ENCODE results near the gene CBLC. TPM values are rescaled to one million over a fixed set of nuclear protein-coding genes. Genes with fewer than 3 reads are reported as not detected.

The CBLC gene
- total RNA-seq, 4 donors from 2014 or later = 26.9 to 75.7 (median 49.1) TPM

DNA sequence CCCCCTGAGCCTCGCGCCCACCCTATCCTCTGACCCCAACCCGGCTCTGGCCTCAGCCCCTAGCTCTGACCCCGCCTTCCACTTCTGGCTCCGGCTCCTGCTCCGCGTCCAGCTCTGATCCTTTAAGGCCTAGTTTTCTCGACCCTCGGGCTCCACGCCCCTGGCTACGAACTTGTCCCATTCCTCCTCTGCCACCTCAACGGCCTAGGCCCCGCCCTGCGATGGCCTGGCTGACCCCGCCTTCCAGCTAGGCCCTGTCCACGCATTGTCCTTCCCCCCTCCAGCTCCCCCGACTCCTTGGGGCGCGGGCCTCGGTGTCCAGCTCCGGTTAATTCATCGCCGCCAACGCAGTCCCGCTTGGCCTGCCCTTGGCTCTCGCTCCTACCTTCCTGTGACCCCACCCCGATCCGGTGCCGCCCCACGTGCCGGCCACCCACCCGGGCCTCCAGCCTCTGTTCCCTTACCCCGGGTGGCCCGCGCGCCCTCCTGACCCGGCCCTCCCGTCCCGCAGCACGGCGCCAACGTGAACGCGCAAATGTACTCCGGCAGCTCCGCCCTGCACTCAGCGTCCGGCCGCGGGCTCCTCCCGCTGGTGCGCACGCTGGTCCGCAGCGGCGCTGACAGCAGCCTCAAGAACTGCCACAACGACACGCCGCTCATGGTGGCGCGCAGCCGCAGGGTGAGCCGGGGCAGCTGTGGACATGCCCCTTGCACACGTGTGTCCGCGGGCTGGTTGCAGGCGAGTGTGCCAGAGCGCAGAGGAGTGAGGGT lies 19.8 kb upstream of the CBLC start:
- intact Hi-C loops (cut with DNase I) = no loop called here
- no peak for DNase-seq
- WGBS, 2 donors = 61 to 67% methylated on average over 21 to 42 of the region's 68 CpGs
- TF ChIP-seq POLR2A (IDR thresholded peaks at IDR 0.05) = no peak
- TF ChIP-seq CTCF (IDR thresholded peaks at IDR 0.05) = no peak
- peak overlapping the region; percentile 90 to 100 (median 95) for H3K27ac ChIP-seq
- peak overlapping the region; percentile 9 to 61 (median 43) for H3K4me3 ChIP-seq
- no peaks in the 10 kb centered on the region for H3K27me3 ChIP-seq
- peaks cover 44 to 79% (median 55%) of the 10 kb centered on the region in 3 donors for H3K4me1 ChIP-seq
- peaks cover 41 to 78% (median 46%) of the 10 kb centered on the region in 3 donors for H3K36me3 ChIP-seq
- H3K9me3 ChIP-seq = no peaks in the 10 kb centered on the region

DNA sequence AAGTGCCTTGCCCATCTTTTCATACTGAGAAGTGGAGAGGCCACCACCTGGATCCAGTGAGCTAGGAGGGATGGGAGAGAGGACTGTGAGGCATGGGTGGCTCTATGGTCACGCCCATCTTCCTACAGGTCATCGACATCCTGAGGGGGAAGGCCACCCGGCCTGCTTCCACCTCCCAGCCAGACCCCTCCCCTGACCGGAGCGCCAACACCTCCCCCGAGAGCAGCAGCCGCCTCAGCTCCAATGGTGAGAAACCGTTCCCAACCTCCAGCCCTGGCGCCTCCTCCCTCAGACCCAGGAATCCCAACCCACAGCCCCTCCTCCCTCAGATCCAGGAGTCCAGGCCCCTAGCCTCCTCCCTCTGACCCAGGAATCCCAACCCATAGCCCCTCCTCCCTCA lies 19.1 kb upstream of the CBLC start:
- peak overlapping the region; percentile 90 to 100 (median 95) for H3K27ac ChIP-seq
- peaks cover 41 to 78% (median 46%) of the 10 kb centered on the region in 3 donors for H3K36me3 ChIP-seq
- peak overlapping the region in 3 of 4 donors; percentile 39 to 61 (median 47) for H3K4me3 ChIP-seq
- intact Hi-C loops (cut with DNase I) = no loop called here
- no peaks in the 10 kb centered on the region for H3K27me3 ChIP-seq
- H3K4me1 ChIP-seq = peaks cover 41 to 73% (median 49%) of the 10 kb centered on the region in 3 donors
- H3K9me3 ChIP-seq = no peaks in the 10 kb centered on the region
- TF ChIP-seq POLR2A (IDR thresholded peaks at IDR 0.05) (no peak), CTCF (IDR thresholded peaks at IDR 0.05) (no peak)
- DNase-seq = no peak
- 57 to 84% methylated on average over 5 to 7 of the region's 9 CpGs for WGBS, 2 donors

DNA sequence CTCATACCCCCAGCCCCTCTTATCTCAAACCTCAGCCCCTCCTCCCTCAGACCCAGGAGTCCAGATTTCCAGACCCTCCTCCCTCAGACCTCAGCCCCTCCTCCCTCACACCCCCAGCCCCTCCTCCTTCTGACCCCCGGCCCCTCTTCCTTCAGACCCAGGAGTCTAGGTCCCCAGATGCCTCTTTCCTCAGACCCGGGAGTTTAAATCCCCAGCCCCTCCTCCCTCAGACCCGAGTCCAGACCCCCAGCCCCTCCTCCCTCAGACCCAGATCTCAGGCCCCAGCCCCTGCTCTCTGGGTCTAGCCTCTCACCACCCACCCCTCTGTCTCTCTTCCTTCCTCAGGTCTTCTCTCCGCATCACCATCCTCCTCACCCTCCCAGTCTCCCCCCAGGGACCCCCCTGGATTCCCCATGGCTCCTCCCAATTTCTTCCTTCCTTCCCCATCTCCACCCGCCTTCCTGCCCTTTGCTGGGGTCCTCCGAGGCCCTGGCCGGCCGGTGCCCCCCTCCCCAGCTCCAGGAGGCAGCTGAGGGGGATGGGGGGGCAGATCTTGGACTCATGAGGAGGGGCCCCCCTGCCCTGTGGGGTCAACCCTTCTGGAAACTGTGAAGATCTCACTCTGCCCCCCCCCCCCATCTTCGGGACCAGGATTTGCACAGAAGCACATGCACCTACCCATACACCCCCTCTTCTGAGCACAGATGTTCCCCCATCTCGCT lies 18.4 kb upstream of the CBLC start:
- no peak for DNase-seq
- Histone ChIP-seq H3K9me3 (no peaks in the 10 kb centered on the region), H3K27ac (peak overlapping the region in 3 of 4 donors; percentile 92 to 100 (median 98)), H3K4me3 (no peak overlapping the region), H3K4me1 (peaks cover 41 to 67% (median 49%) of the 10 kb centered on the region in 3 donors), H3K36me3 (peaks cover 41 to 78% (median 46%) of the 10 kb centered on the region in 3 donors), H3K27me3 (no peaks in the 10 kb centered on the region)
- intact Hi-C loops (cut with DNase I) = no loop called here
- TF ChIP-seq POLR2A (IDR thresholded peaks at IDR 0.05) = no peak
- TF ChIP-seq CTCF (IDR thresholded peaks at IDR 0.05) = no peak
- 74 to 94% methylated on average over 5 of the region's 10 CpGs for WGBS, 2 donors

GRCh38 chr19:44762038-44762437 lies 15.7 kb upstream of the CBLC start:
- no peak for DNase-seq
- Histone ChIP-seq H3K4me3 (no peak overlapping the region), H3K27ac (no peak overlapping the region), H3K27me3 (no peaks in the 10 kb centered on the region), H3K9me3 (no peaks in the 10 kb centered on the region), H3K4me1 (peaks cover 15 to 45% (median 22%) of the 10 kb centered on the region in 3 donors), H3K36me3 (peaks cover 32 to 53% (median 33%) of the 10 kb centered on the region in 3 donors)
- TF ChIP-seq CTCF (IDR thresholded peaks at IDR 0.05) = no peak
- TF ChIP-seq POLR2A (IDR thresholded peaks at IDR 0.05) = no peak
- 81% methylated on average over 8 of the region's 8 CpGs for WGBS, 2 donors
- intact Hi-C loops (cut with DNase I) = no loop called here
